ENCODE results near the gene MSLN. TPM values are rescaled to one million over a fixed set of nuclear protein-coding genes. Genes with fewer than 3 reads are reported as not detected.

Gene MSLN
- total RNA-seq, 1 donor from 2014 or later: not detected

DNA sequence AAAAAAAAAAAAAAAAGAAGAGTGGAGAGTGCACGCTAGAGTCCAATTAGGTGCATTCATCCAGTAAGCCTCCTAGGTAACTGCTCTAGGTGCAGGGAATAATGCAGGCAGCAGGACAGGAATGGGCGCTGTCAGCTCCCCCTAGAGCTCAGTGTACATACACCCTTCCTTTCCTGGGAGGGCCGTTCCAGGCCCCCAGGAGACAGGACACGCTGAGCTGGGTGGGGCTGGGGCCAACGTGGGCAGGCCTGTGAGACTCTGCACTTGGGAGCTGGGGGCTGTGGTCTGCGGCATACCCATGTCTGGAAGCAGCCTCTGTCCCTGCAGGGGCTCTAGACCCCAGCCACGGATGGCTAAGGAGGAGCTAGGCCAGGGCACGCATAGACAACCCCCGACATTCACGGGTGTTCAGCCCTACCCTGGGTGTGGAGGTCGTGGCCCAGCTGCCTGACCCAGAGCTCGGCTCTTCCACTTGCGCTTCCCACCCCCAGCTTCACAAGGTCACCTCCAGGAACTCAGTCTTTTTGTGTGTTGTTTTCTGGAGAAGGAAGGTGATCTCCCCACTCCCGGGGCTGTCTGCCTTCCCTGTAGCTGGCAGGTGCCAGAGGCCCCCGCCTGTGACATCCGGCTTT is 40.6 kb upstream of the MSLN start:
- Mint-ChIP-seq H3K36me3 (ENCODE audit: low read depth) (no peaks in the 10 kb centered on the region), H3K9me3 (no peaks in the 10 kb centered on the region), H3K4me1 (peaks cover 3% of the 10 kb centered on the region), H3K27me3 (peaks cover 17% of the 10 kb centered on the region), H3K27ac (peak overlapping the region; percentile 80), H3K4me3 (peak overlapping the region; percentile 85)
- intact Hi-C loops (cut with micrococcal nuclease): no loop called here
- DNase-seq: no peak

DNA sequence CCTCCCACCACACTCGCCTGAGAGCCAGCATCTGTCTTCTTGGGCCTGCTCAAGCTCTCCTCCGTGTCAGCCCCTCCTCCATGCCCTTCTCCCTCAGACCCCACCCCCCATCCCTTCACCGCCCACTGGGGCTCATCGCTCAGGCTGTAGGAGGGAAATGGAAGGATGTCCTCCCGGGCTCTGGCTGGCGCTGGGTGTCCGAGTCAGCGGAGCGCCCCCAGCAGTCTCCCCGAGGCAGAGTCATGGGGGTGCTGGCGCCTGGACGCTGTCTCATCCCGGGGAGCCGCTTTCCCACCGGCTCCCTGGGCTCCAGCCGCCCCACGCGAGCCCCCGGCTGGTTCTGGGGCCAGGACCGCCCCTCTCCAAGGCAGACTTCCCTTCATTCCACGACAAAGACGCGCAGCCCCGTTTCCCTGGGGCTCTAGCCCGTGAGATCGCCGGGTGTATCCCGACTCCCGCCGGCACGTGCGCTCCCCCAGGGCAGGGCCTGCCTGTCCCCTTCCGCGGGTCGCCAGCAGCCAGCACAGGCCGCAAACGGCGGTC is 40.0 kb upstream of the MSLN start:
- intact Hi-C loops (cut with micrococcal nuclease): no loop called here
- DNase-seq: peak; percentile 76
- peak overlapping the region; percentile 80 for H3K27ac Mint-ChIP-seq
- H3K4me3 Mint-ChIP-seq: peak overlapping the region; percentile 85
- peaks cover 3% of the 10 kb centered on the region for H3K4me1 Mint-ChIP-seq
- peaks cover 17% of the 10 kb centered on the region for H3K27me3 Mint-ChIP-seq
- H3K9me3 Mint-ChIP-seq: no peaks in the 10 kb centered on the region
- no peaks in the 10 kb centered on the region for H3K36me3 Mint-ChIP-seq (ENCODE audit: low read depth)

DNA sequence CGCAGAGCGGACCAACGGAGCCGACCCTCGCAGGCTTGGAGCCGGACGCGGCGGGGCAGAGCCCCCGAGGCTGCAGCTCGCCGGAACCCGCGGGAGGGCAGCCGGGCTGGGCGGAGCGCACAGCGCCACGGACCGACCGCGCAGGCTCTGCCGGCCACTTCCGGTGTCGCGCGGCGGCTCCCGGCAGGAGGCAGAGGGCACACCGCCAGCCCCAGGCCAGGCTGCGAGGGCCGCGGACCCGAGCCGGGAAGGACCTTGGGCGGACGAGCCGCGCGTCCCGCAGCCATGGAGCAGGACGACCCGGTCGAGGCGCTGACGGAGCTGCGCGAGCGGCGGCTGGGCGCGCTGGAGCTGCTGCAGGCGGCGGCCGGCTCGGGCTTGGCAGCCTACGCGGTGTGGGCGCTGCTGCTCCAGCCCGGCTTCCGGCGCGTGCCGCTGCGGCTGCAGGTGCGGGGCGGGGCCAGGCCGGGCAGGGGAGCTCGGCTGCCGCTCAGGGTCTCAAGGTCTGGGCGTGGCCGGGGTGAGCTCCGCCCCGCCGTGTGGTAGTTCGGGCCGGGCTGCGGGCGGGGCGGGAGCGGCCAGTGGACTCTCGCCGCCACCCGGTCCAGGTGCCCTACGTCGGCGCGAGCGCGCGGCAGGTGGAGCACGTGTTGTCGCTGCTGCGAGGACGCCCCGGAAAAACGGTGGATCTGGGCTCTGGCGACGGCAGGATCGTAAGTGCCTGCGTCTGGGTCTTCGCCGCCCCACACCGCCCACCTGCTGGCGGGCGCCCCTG is 39.4 kb upstream of the MSLN start, which contains the start of gene ANTKMT:
Gene ANTKMT (plus strand): TSS at position 157 of the 775 bp plus-strand sequence. CDS start 129 bp downstream, at position 286.
- peak within 1 kb of the TSS; percentile 85 for H3K4me3 Mint-ChIP-seq
- intact Hi-C loops (cut with micrococcal nuclease): no loop called here
- peaks cover 3% of the 10 kb centered on the region for H3K4me1 Mint-ChIP-seq
- peaks cover 17% of the 10 kb centered on the region for H3K27me3 Mint-ChIP-seq
- H3K9me3 Mint-ChIP-seq: no peaks in the 10 kb centered on the region
- DNase-seq: peak; percentile 91
- H3K36me3 Mint-ChIP-seq (ENCODE audit: low read depth): no peaks in the 10 kb centered on the region
- H3K27ac Mint-ChIP-seq: peak within 1 kb of the TSS; percentile 80

DNA sequence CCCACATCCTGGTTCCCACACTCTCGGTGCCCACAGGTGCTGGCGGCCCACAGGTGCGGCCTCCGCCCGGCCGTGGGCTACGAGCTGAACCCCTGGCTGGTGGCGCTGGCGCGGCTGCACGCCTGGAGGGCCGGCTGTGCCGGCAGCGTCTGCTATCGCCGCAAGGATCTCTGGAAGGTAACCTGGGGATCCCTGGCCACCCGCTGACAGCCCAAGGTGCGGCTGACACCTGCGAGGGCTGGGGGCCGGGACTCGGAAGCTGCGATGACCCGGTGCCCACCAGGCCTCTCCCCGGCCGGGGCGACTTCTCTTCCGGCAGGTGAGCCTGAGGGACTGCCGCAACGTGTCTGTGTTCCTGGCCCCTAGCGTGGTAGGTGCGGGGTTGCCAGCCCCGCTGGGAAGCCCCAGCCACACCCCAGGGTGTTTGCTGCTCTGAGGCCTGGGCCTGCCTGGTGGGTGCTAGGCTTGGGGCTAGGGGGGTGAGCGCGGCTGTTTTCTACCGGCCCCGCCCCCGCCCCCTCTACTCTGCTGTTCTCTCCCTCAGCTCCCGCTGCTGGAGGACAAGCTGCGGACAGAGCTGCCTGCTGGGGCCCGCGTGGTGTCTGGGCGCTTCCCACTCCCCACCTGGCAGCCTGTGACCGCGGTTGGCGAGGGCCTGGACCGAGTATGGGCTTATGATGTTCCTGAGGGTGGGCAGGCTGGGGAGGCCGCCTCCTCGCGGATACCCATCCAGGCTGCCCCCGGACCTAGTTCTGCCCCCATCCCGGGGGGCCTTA is 38.6 kb upstream of the MSLN start:
- H3K27ac Mint-ChIP-seq: no peak overlapping the region
- H3K4me1 Mint-ChIP-seq: peaks cover 3% of the 10 kb centered on the region
- intact Hi-C loops (cut with micrococcal nuclease): no loop called here
- peaks cover 14% of the 10 kb centered on the region for H3K27me3 Mint-ChIP-seq
- peak overlapping the region; percentile 70 for H3K4me3 Mint-ChIP-seq
- no peak for DNase-seq
- H3K9me3 Mint-ChIP-seq: no peaks in the 10 kb centered on the region
- H3K36me3 Mint-ChIP-seq (ENCODE audit: low read depth): no peaks in the 10 kb centered on the region

DNA sequence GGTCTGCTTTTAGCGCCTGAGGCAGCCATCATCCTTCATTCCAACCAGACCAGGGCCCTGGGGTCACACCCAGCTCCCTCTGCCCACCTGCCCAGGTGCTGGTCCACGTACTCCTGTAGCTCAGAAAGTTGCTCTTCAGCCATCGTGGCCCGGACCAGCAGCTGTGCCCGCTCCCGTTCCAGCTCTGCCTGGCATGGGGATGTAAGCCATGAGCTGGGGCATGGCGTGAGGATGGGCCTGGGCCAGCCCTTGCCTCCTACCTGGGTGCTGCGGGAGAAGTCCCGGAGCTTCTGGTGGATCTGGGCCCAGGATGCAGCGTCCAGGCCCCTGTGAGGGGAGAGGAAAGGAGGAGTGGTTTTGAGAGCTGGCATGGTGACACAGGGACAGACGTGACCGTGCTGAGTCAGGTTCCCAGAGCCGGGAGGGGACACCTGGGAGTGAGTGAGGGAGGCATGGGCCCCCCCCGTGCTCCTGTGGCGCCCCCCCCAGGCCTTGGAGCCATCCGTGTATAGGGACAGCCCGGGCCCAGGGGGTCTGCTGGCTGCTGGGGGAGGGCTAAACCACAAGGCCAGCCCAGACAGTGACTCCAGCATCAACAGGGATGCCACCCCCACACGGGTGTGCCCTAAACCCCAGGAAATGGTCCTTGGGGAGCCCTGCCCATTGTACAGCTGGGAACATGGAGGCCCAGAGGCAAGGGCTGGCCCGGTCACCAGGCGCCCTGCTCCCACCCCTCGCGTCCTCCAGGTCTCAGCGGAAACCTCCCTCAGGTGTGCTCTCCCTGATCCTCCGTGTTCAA is 37.5 kb upstream of the MSLN start:
- H3K27ac Mint-ChIP-seq: no peak overlapping the region
- H3K4me1 Mint-ChIP-seq: peaks cover 3% of the 10 kb centered on the region
- intact Hi-C loops (cut with micrococcal nuclease): no loop called here
- DNase-seq: no peak
- H3K36me3 Mint-ChIP-seq (ENCODE audit: low read depth): no peaks in the 10 kb centered on the region
- no peaks in the 10 kb centered on the region for H3K9me3 Mint-ChIP-seq
- H3K4me3 Mint-ChIP-seq: peak overlapping the region; percentile 30
- H3K27me3 Mint-ChIP-seq: peaks cover 14% of the 10 kb centered on the region

DNA sequence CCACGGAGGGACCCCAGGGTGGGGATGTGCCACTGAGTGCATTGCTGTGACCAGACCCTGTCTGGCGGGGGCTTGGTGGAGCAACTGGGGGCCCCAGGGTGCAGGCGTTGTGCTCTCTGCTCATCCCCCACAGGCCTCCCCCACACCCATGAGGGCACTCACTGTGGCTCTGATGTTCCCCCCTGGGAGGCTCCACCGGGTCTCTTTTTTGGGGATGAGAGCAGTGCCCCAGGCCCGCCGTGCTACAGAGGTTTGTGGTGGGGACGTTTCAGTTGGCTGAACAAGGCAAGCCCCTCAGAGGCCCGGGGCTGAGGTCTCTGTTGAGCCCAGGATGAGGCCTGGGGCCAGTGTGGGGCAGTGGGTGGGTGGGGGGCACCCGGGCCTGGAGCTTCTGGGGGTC is 36.8 kb upstream of the MSLN start:
- peaks cover 13% of the 10 kb centered on the region for H3K27me3 Mint-ChIP-seq
- no peak overlapping the region for H3K4me3 Mint-ChIP-seq
- intact Hi-C loops (cut with micrococcal nuclease): no loop called here
- peaks cover 3% of the 10 kb centered on the region for H3K4me1 Mint-ChIP-seq
- no peak for DNase-seq
- no peaks in the 10 kb centered on the region for H3K9me3 Mint-ChIP-seq
- H3K36me3 Mint-ChIP-seq (ENCODE audit: low read depth): no peaks in the 10 kb centered on the region
- no peak overlapping the region for H3K27ac Mint-ChIP-seq

DNA sequence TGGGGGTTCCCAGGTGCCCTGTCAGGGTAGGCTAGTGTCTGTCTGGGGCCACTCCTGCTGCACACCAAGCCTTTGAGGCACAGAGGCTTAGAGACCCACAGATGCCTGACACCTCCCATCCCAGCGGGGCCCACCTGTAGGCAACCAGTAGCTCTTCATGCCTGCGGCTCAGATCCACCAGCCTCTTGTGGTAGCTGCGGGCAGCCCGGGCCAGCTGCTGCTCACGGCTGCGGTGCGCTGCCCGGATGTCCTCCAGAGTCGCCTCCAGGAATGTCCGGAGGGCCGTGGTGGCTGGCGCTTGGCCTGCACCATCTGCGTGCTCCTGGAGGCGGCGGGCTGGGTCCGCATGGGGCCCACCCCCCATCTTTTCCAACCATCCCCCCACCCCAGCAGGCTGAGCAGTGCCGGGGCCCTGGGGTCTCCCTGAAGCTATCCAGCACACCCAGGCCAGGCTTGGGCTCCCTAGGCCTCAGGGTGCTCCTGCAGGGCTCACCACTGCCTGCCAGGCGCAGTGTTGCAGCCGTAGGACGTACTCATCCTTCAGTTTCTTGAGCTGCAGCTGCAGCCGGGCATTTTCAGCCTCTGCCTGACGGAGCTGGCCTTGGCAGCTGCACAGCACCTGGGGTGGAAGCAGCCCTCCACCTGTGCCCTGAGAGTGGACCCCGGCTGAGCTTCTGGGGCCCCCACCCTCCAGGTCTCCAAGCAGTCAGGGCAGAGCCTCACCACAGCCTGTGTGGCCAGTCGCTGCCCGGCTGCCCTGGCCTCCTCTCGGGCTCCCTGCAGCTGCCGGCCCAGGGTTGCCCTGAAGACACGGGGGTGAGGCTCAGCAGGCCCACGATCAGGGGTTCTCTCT is 36.1 kb upstream of the MSLN start:
- Mint-ChIP-seq H3K4me3 (no peak overlapping the region), H3K27ac (no peak overlapping the region), H3K9me3 (no peaks in the 10 kb centered on the region), H3K36me3 (ENCODE audit: low read depth) (no peaks in the 10 kb centered on the region), H3K27me3 (peaks cover 6% of the 10 kb centered on the region), H3K4me1 (peaks cover 3% of the 10 kb centered on the region)
- DNase-seq: no peak
- intact Hi-C loops (cut with micrococcal nuclease): loop anchor here (5.0 kb wide), 1 partner anchor 42 kb away; the partner anchor contains the start of genes JMJD8 and STUB1

DNA sequence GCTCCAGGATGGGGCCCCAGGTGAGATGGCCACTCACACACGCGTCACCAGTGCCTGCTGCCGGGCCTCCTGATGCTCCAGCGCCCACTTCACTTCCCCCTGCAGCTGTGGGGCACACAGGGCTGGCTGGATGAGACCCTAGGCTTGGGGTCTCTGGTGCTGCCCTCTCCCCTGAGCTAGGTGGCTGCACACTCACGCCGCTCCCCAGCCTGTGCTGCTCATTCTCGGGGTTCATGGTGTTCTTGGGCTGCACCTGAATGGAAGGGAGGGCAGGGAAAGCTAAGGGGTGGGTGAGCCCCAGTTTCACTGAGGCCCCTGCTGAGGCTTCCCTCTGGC is 35.5 kb upstream of the MSLN start:
- intact Hi-C loops (cut with micrococcal nuclease): loop anchor here (5.0 kb wide), 1 partner anchor 43 kb away; the partner anchor contains the start of genes JMJD8 and STUB1
- Mint-ChIP-seq H3K4me1 (peaks cover 3% of the 10 kb centered on the region), H3K4me3 (no peak overlapping the region), H3K9me3 (no peaks in the 10 kb centered on the region), H3K27me3 (peaks cover 6% of the 10 kb centered on the region), H3K27ac (no peak overlapping the region), H3K36me3 (ENCODE audit: low read depth) (no peaks in the 10 kb centered on the region)
- DNase-seq: no peak

DNA sequence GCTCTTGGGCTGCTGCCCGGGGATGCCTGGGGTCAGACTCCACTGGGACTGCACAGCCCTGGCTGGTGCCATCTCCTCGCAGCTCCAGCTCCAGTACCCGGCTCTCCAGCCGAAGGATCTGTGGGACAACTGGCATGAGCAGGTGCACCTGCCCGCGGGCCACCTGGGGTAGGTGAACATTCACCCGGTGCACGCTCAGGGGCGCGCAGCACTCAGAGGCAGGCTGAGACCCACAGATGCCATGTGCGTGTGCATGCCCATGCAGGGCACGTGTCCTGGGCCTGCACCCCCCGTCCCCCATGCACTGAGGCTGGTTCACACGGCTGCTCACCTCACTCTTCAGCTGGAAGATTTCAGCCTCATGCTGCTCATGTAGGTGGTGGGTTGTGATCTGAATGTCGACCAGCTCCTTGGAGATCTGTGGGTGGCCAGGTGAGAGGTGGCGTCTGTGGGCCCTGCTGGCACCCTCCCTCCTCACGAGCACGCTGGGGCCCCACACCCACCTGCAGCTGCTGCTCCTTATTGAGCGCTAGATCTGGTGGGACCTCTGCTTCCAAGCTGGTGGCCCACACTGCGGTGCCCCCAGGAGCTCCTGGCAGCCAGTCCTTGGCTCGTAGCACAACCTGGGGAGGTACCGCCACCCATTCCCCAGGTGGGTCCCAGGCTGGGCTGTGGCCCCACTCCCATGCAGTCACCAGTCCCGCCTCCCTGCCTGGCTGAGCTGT is 34.9 kb upstream of the MSLN start:
- intact Hi-C loops (cut with micrococcal nuclease): loop anchor here (5.0 kb wide), 1 partner anchor 43 kb away; the partner anchor contains the start of genes JMJD8 and STUB1
- DNase-seq: no peak
- H3K27me3 Mint-ChIP-seq: peaks cover 3% of the 10 kb centered on the region
- H3K4me3 Mint-ChIP-seq: peak overlapping the region; percentile 17
- no peaks in the 10 kb centered on the region for H3K36me3 Mint-ChIP-seq (ENCODE audit: low read depth)
- no peaks in the 10 kb centered on the region for H3K9me3 Mint-ChIP-seq
- peak overlapping the region; percentile 15 for H3K27ac Mint-ChIP-seq
- H3K4me1 Mint-ChIP-seq: no peaks in the 10 kb centered on the region

DNA sequence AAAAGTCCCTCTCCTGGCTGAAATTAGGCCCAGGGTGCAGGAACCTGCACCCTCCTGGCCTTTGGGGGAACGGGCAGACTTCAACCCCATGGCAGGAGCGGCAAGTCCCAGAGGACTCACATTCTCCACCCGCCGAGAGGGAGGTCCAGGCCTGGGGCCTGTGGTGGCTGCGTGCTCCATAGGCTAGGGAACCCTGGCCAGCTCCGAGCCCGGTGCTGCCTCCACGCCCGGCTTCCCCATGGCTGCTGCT is 34.4 kb upstream of the MSLN start:
- H3K36me3 Mint-ChIP-seq (ENCODE audit: low read depth): no peaks in the 10 kb centered on the region
- peaks cover 3% of the 10 kb centered on the region for H3K27me3 Mint-ChIP-seq
- H3K4me1 Mint-ChIP-seq: no peaks in the 10 kb centered on the region
- no peaks in the 10 kb centered on the region for H3K9me3 Mint-ChIP-seq
- H3K27ac Mint-ChIP-seq: no peak overlapping the region
- peak overlapping the region; percentile 17 for H3K4me3 Mint-ChIP-seq
- intact Hi-C loops (cut with micrococcal nuclease): loop anchor here (5.0 kb wide), 1 partner anchor 44 kb away; the partner anchor contains the start of genes JMJD8 and STUB1
- no peak for DNase-seq

DNA sequence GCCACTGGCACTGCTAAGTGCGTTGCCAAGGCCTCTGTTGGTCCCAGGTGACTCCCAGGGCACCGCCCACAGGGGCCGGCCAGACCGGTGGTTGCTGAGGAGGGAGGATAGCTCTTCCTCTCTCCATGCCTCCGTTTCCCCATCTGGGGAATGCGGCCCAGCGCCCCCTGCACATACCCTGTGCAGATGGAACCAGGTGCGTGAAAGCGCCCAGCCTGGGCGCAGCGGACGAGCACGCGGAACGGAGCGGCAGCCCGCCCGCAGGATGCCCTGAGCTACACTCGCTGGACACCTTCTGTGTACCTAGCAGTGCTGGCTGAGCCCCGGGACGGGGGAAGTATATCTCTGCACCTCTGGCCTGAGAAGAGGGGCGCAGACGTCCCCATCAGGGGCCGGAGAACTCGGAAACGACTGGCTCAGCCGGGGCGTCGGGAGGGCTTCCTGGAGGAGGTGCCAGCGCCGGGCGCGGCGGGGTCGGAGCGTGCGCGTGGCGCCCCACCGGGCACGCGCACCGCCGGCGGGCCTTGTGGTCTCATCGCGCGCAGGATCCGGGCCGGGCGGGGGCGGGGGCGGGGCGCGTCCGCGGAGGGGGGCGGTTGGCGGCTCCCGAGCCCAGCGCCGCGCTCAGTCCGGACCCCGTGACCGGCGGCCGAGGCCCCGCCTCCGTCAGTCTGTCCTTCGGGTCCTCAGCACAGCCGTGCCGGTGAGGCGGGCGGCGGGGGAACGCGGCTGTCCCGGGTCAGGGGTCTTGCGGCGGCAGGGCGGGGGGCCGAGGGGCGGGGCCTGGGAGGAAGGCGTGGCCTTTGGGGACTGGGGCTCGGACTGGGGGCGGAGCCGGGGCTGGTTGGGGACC is 33.9 kb upstream of the MSLN start, which contains the start of the genes CCDC78 and HAGHL:
Gene CCDC78 (minus strand): TSS at position 6 of the 853 bp plus-strand sequence. CDS start 76 bp downstream, outside the sequence.
Gene HAGHL (plus strand): TSS at position 669 of the 853 bp plus-strand sequence. CDS start 404 bp downstream, outside the sequence.
- Mint-ChIP-seq H3K9me3 (no peaks in the 10 kb centered on the region), H3K4me3 (peak within 1 kb of the TSS; percentile 75), H3K36me3 (ENCODE audit: low read depth) (no peaks in the 10 kb centered on the region), H3K27me3 (peaks cover 3% of the 10 kb centered on the region), H3K4me1 (no peaks in the 10 kb centered on the region), H3K27ac (peak within 1 kb of the TSS; percentile 48)
- DNase-seq: peak; percentile 87
- intact Hi-C loops (cut with micrococcal nuclease): loop anchor here (5.0 kb wide), 1 partner anchor 44 kb away; the partner anchor contains the start of genes JMJD8 and STUB1
